GM18909 (cell line): ENCODE data around the gene COTL1.
"Not testable (repeated sequence)": the region's sequence is repeated elsewhere in the genome, so short reads cannot be mapped to it uniquely, and the experiment has no call there.

ENCODE experiments used
- ATAC-seq: cut with Tn5 transposase; IDR thresholded peaks from one replicate; pipeline ENCODE4 v1.9.1; 2021; ENCODE audit warnings: mild to moderate bottlenecking; ENCODE audit not compliant: unreplicated experiment, poor library complexity

The COTL1 gene

GRCh38 chr16:84647828-84648594 is 30.1 kb upstream of the COTL1 start, which contains the start of gene KLHL36:
Gene KLHL36, plus strand, starts transcription at chr16:84648511. Its CDS starts 2,357 bp downstream, at chr16:84650868.
- peak; percentile 86 for ATAC-seq

- no peak for ATAC-seq
Observed at GRCh38 chr16:84643674-84644073, 25.8 kb upstream of the COTL1 start.

- ATAC-seq, result no peak
Observed at GRCh38 chr16:84643180-84643583, 25.3 kb upstream of the COTL1 start.

- ATAC-seq, result no peak
Observed at GRCh38 chr16:84641643-84642358, 23.9 kb upstream of the COTL1 start.

- no peak for ATAC-seq
Observed at GRCh38 chr16:84640145-84640544, 22.3 kb upstream of the COTL1 start.

- ATAC-seq, result no peak
Observed at GRCh38 chr16:84638231-84638806, 20.4 kb upstream of the COTL1 start.

GRCh38 chr16:84637709-84638108 is 19.8 kb upstream of the COTL1 start:
- ATAC-seq, result no peak

- ATAC-seq, result no peak
Observed at GRCh38 chr16:84635702-84636101, 17.8 kb upstream of the COTL1 start.

- ATAC-seq, result no peak
Observed at GRCh38 chr16:84633622-84634021, 15.7 kb upstream of the COTL1 start.

- not testable (repeated sequence) for ATAC-seq
Observed at GRCh38 chr16:84632862-84633261, 15.0 kb upstream of the COTL1 start.

- no peak for ATAC-seq
Observed at GRCh38 chr16:84631886-84632285, 14.0 kb upstream of the COTL1 start.

GRCh38 chr16:84631153-84631466 is 13.2 kb upstream of the COTL1 start:
- no peak for ATAC-seq

GRCh38 chr16:84630446-84631152 is 12.7 kb upstream of the COTL1 start:
- ATAC-seq, result no peak

GRCh38 chr16:84630009-84630408 is 12.1 kb upstream of the COTL1 start:
- no peak for ATAC-seq

- ATAC-seq, result no peak
Observed at GRCh38 chr16:84629580-84629979, 11.7 kb upstream of the COTL1 start.

- ATAC-seq, result no peak
Observed at GRCh38 chr16:84628226-84628731, 10.4 kb upstream of the COTL1 start.

- no peak for ATAC-seq
Observed at GRCh38 chr16:84625556-84625955, 7.7 kb upstream of the COTL1 start.

GRCh38 chr16:84620913-84621312 is 3.0 kb upstream of the COTL1 start:
- ATAC-seq, result not testable (repeated sequence)

- ATAC-seq, result no peak
Observed at GRCh38 chr16:84618581-84619460, 943 bp upstream of the COTL1 start.
